ENCODE results near the gene CSPG4.
"Not testable (repeated sequence)": the region's sequence is repeated elsewhere in the genome, so short reads cannot be mapped to it uniquely, and the experiment has no call there.

Gene CSPG4

GRCh38 chr15:75712668-75713337, at the start of gene CSPG4:
TSS of gene CSPG4 (minus strand) at chr15:75712848. CDS start at chr15:75712755, 93 bp downstream.
- Mint-ChIP-seq H3K4me1 (no peaks in the 10 kb centered on the region), H3K36me3 (no peaks in the 10 kb centered on the region), H3K27ac (no peak within 1 kb of the TSS), H3K4me3 (no peak within 1 kb of the TSS), H3K9me3 (no peaks in the 10 kb centered on the region)
- DNase-seq (ENCODE audit: low spot score in 2 of 2) (no peak), ATAC-seq (no peak)

- H3K4me1 Mint-ChIP-seq, result peaks cover 12% of the 10 kb centered on the region
- not testable (repeated sequence) for H3K27ac Mint-ChIP-seq; H3K9me3 Mint-ChIP-seq; DNase-seq (ENCODE audit: low spot score in 2 of 2); H3K36me3 Mint-ChIP-seq; H3K4me3 Mint-ChIP-seq
- peak; percentile 6 for ATAC-seq
These were observed 49.7 kb upstream of the CSPG4 start for GRCh38 chr15:75762357-75762718.

- ATAC-seq, result peak; percentile 9
These were observed 49.1 kb upstream of the CSPG4 start for GRCh38 chr15:75761446-75762356.

GRCh38 chr15:75760704-75761435, 48.2 kb upstream of the CSPG4 start:
- Mint-ChIP-seq H3K27ac (no peak overlapping the region), H3K9me3 (no peaks in the 10 kb centered on the region), H3K4me1 (peaks cover 12% of the 10 kb centered on the region), H3K36me3 (peaks cover 4% of the 10 kb centered on the region), H3K4me3 (no peak overlapping the region)
- ATAC-seq (no peak), DNase-seq (ENCODE audit: low spot score in 2 of 2) (no peak)

More at GRCh38 chr15:75761446-75762356, 49.1 kb upstream of the CSPG4 start:
- Mint-ChIP-seq H3K4me1 (peaks cover 12% of the 10 kb centered on the region), H3K9me3 (no peaks in the 10 kb centered on the region), H3K27ac (no peak overlapping the region), H3K4me3 (no peak overlapping the region), H3K36me3 (peaks cover 4% of the 10 kb centered on the region)
- no peak for DNase-seq (ENCODE audit: low spot score in 2 of 2)

GRCh38 chr15:75760131-75760520, 47.5 kb upstream of the CSPG4 start:
- H3K4me1 Mint-ChIP-seq, result peaks cover 12% of the 10 kb centered on the region
- H3K36me3 Mint-ChIP-seq; H3K4me3 Mint-ChIP-seq; ATAC-seq; H3K27ac Mint-ChIP-seq; DNase-seq (ENCODE audit: low spot score in 2 of 2); H3K9me3 Mint-ChIP-seq: not testable (repeated sequence)

GRCh38 chr15:75759416-75760130, 46.9 kb upstream of the CSPG4 start:
- peak overlapping the region; percentile 78 for H3K4me3 Mint-ChIP-seq
- ATAC-seq (no peak), DNase-seq (ENCODE audit: low spot score in 2 of 2) (no peak)
- H3K9me3 Mint-ChIP-seq, result no peaks in the 10 kb centered on the region
- H3K36me3 Mint-ChIP-seq, result peaks cover 4% of the 10 kb centered on the region
- no peak overlapping the region for H3K27ac Mint-ChIP-seq
- peaks cover 12% of the 10 kb centered on the region for H3K4me1 Mint-ChIP-seq

- Mint-ChIP-seq H3K4me3 (peak overlapping the region; percentile 78), H3K27ac (peak overlapping the region; percentile 77), H3K9me3 (no peaks in the 10 kb centered on the region), H3K4me1 (peaks cover 12% of the 10 kb centered on the region), H3K36me3 (peaks cover 4% of the 10 kb centered on the region)
- DNase-seq (ENCODE audit: low spot score in 2 of 2), result peak; percentile 37 to 78
- peak; percentile 81 for ATAC-seq
These were observed 45.6 kb upstream of the CSPG4 start for GRCh38 chr15:75758071-75758872.

- H3K9me3 Mint-ChIP-seq; H3K36me3 Mint-ChIP-seq; DNase-seq (ENCODE audit: low spot score in 2 of 2); ATAC-seq; H3K4me3 Mint-ChIP-seq; H3K27ac Mint-ChIP-seq: not testable (repeated sequence)
- peaks cover 17% of the 10 kb centered on the region for H3K4me1 Mint-ChIP-seq
These were observed 42.2 kb upstream of the CSPG4 start for GRCh38 chr15:75754871-75755270.

GRCh38 chr15:75753145-75753544, 40.5 kb upstream of the CSPG4 start:
- H3K4me1 Mint-ChIP-seq, result peaks cover 20% of the 10 kb centered on the region
- no peaks in the 10 kb centered on the region for H3K9me3 Mint-ChIP-seq
- H3K27ac Mint-ChIP-seq, result no peak overlapping the region
- H3K36me3 Mint-ChIP-seq, result peaks cover 15% of the 10 kb centered on the region
- no peak overlapping the region for H3K4me3 Mint-ChIP-seq
- ATAC-seq (no peak), DNase-seq (ENCODE audit: low spot score in 2 of 2) (no peak)

- ATAC-seq (no peak), DNase-seq (ENCODE audit: low spot score in 2 of 2) (no peak)
- no peaks in the 10 kb centered on the region for H3K9me3 Mint-ChIP-seq
- H3K27ac Mint-ChIP-seq, result no peak overlapping the region
- no peak overlapping the region for H3K4me3 Mint-ChIP-seq
- H3K4me1 Mint-ChIP-seq, result peaks cover 20% of the 10 kb centered on the region
- H3K36me3 Mint-ChIP-seq, result peaks cover 15% of the 10 kb centered on the region
These were observed 39.2 kb upstream of the CSPG4 start for GRCh38 chr15:75751891-75752290.

- Mint-ChIP-seq H3K36me3 (peaks cover 15% of the 10 kb centered on the region), H3K4me1 (peaks cover 20% of the 10 kb centered on the region), H3K9me3 (no peaks in the 10 kb centered on the region), H3K4me3 (no peak overlapping the region), H3K27ac (no peak overlapping the region)
- ATAC-seq (no peak), DNase-seq (ENCODE audit: low spot score in 2 of 2) (no peak)
These were observed 38.6 kb upstream of the CSPG4 start for GRCh38 chr15:75751116-75751875.

- H3K4me1 Mint-ChIP-seq, result peaks cover 20% of the 10 kb centered on the region
- DNase-seq (ENCODE audit: low spot score in 2 of 2), result no peak
- no peak overlapping the region for H3K4me3 Mint-ChIP-seq
- no peak overlapping the region for H3K27ac Mint-ChIP-seq
- no peaks in the 10 kb centered on the region for H3K9me3 Mint-ChIP-seq
- no peak for ATAC-seq
- peaks cover 15% of the 10 kb centered on the region for H3K36me3 Mint-ChIP-seq
These were observed 37.8 kb upstream of the CSPG4 start for GRCh38 chr15:75750261-75751050.

GRCh38 chr15:75749820-75750219, 37.2 kb upstream of the CSPG4 start:
- H3K27ac Mint-ChIP-seq, result no peak overlapping the region
- H3K4me1 Mint-ChIP-seq, result peaks cover 20% of the 10 kb centered on the region
- no peaks in the 10 kb centered on the region for H3K9me3 Mint-ChIP-seq
- H3K4me3 Mint-ChIP-seq, result no peak overlapping the region
- peaks cover 15% of the 10 kb centered on the region for H3K36me3 Mint-ChIP-seq
- DNase-seq (ENCODE audit: low spot score in 2 of 2) (no peak), ATAC-seq (no peak)
